Osteoblast (primary cell): Measurements from ENCODE around the gene FAF1. TPM values are rescaled to one million over a fixed set of nuclear protein-coding genes. Genes with fewer than 3 reads are reported as not detected.

Source experiments
- DNase-seq: peaks from one replicate; pipeline ENCODE4 v3.0.0; 2011; ENCODE audit warnings: low spot score, mixed read lengths; ENCODE audit not compliant: insufficient read length; ENCODE audit errors: missing footprints
- H2AFZ ChIP-seq: 2 replicates; pipeline ENCODE4 v1.6.0; 2011; ENCODE audit warnings: mild to moderate bottlenecking, low read length
- H3K27ac ChIP-seq: 2 replicates; pipeline ENCODE4 v1.5.1; 2011; ENCODE audit warnings: mild to moderate bottlenecking, low read depth, low read length, moderate library complexity
- H3K27me3 ChIP-seq: 2 replicates; pipeline ENCODE4 v1.6.0; 2012; ENCODE audit warnings: mild to moderate bottlenecking, control low read depth, inconsistent platforms, low read length, moderate library complexity; ENCODE audit not compliant: insufficient read depth
- H3K36me3 ChIP-seq: 2 replicates; pipeline ENCODE4 v1.5.1; 2011; ENCODE audit warnings: mild to moderate bottlenecking, low read length, control low read depth, moderate library complexity; ENCODE audit not compliant: insufficient read depth
- H3K4me1 ChIP-seq: 2 replicates; pipeline ENCODE4 v1.5.1; 2011; ENCODE audit warnings: mild to moderate bottlenecking, low read length, control low read depth, moderate library complexity; ENCODE audit not compliant: insufficient read depth
- H3K4me2 ChIP-seq: 2 replicates; pipeline ENCODE4 v1.6.0; 2011; ENCODE audit warnings: mild to moderate bottlenecking, low read length; ENCODE audit not compliant: insufficient read depth
- H3K4me3 ChIP-seq: fragments of 200-600 bp; sonication (generic); 3 replicates; pipeline ENCODE4 v1.5.1; 2012; ENCODE audit warnings: mild to moderate bottlenecking, low read length, inconsistent platforms; ENCODE audit not compliant: insufficient read depth
- H3K79me2 ChIP-seq: 2 replicates; pipeline ENCODE4 v1.6.0; 2012; ENCODE audit warnings: mild to moderate bottlenecking, low read length, control low read depth, inconsistent platforms; ENCODE audit not compliant: insufficient read depth
- H3K9me3 ChIP-seq: 2 replicates; pipeline ENCODE4 v1.5.1; 2011; ENCODE audit warnings: low read depth, low read length, control low read depth
- H4K20me1 ChIP-seq: 2 replicates; pipeline ENCODE4 v1.6.0; 2012; ENCODE audit warnings: mild to moderate bottlenecking, low read length, control low read depth; ENCODE audit not compliant: insufficient read depth
- CTCF ChIP-seq: IDR thresholded peaks from 2 replicates; pipeline ENCODE4 v1.5.1; 2011; ENCODE audit warnings: mild to moderate bottlenecking, low read depth, low read length, moderate library complexity; ENCODE audit errors: extremely low read depth
- total RNA-seq: library from RNA; depleted of rRNA; stranded (reverse); fragments of >200 nt; gene quantifications from 2 replicates; pipeline ENCODE4 v1.2.3, GENCODE V29; 2012

The FAF1 gene
- total RNA-seq, 1 donor: 40.5 TPM

DNA sequence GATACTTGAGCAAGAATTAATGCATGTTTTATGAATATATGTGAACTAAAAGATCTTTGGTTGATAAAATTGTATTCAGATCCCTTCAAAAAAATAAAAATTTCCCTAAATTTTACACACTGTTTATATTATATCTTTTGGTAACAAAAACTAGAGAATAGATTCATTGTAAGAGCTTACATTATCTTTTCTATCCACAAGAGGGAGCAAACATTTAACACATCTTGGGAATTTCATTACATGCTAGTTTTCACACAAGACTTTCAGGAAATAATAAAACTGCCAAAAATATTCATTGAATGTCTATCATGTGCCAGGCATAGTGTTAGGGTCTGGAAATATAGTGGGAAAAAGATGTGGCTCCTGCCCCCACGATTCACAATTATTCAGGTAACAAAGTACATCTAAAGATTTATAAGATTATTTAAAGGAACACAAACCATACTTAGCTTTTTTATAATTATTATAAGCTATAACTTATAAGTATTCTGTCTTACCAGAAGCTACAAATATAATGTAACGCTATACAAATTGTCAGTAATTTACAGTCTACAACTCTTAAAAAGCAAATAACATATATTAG is 30.6 kb downstream of the FAF1 start:
- TF ChIP-seq CTCF: peak; percentile 57
- no peaks in the 10 kb centered on the region for H3K4me1 ChIP-seq
- H3K9me3 ChIP-seq: no peaks in the 10 kb centered on the region
- peak; percentile 48 for DNase-seq
- no peaks in the 10 kb centered on the region for H3K27me3 ChIP-seq
- H4K20me1 ChIP-seq: peaks cover 5% of the 10 kb centered on the region
- H3K4me3 ChIP-seq: no peak overlapping the region
- H3K4me2 ChIP-seq: no peak overlapping the region
- no peaks in the 10 kb centered on the region for H3K36me3 ChIP-seq
- no peak overlapping the region for H2AFZ ChIP-seq
- H3K27ac ChIP-seq: no peak overlapping the region
- peaks cover 59% of the 10 kb centered on the region for H3K79me2 ChIP-seq

DNA sequence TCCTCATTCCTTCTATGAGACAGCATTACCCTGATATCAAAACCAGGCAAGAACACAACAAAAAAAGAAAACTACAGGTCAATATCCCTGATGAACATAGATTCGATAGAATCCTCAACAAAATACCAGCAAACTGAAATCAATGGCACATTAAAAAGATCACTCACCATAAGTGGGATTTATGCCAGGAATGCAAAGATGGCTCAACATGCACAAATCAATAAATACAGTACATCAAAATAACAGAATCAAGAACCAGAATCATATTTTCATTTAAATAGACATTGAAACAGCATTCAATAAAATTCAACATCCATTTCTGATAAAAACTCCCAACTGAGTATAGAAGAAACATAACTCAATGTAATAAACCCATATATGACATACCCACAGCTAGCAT is 36.5 kb downstream of the FAF1 start:
- H3K36me3 ChIP-seq: no peaks in the 10 kb centered on the region
- H4K20me1 ChIP-seq: peaks cover 2% of the 10 kb centered on the region
- peaks cover 83% of the 10 kb centered on the region for H3K79me2 ChIP-seq
- H3K27me3 ChIP-seq: no peaks in the 10 kb centered on the region
- no peak overlapping the region for H3K4me2 ChIP-seq
- H3K27ac ChIP-seq: no peak overlapping the region
- TF ChIP-seq CTCF: no peak
- H3K9me3 ChIP-seq: no peaks in the 10 kb centered on the region
- H3K4me1 ChIP-seq: no peaks in the 10 kb centered on the region
- no peak overlapping the region for H2AFZ ChIP-seq
- no peak for DNase-seq
- H3K4me3 ChIP-seq: no peak overlapping the region

DNA sequence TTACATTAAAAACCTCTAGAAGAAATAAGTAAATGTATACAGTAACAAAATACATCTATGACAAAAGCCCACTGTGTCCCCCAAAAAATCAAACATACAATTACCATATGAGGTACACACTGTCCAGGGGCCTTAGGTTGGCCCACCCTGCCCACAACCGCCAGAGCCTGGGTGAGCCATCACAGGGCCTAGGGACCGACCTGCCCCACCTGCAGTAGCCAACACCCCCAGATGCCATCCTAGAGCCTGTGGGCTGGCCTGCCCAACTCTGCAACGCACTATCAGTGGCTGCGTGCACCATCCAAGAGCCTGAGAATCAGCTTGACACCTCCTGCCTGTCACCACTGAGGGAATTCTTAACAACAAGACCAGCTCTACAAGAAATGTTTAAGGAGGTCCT is 39.0 kb downstream of the FAF1 start:
- no peak overlapping the region for H3K27ac ChIP-seq
- H3K4me2 ChIP-seq: no peak overlapping the region
- no peak for TF ChIP-seq CTCF
- H3K36me3 ChIP-seq: no peaks in the 10 kb centered on the region
- H3K4me3 ChIP-seq: no peak overlapping the region
- H3K27me3 ChIP-seq: no peaks in the 10 kb centered on the region
- peaks cover 81% of the 10 kb centered on the region for H3K79me2 ChIP-seq
- no peaks in the 10 kb centered on the region for H3K4me1 ChIP-seq
- DNase-seq: no peak
- H2AFZ ChIP-seq: no peak overlapping the region
- no peaks in the 10 kb centered on the region for H3K9me3 ChIP-seq
- H4K20me1 ChIP-seq: peaks cover 3% of the 10 kb centered on the region

- no peak for DNase-seq
- H3K4me2 ChIP-seq: no peak overlapping the region
- no peaks in the 10 kb centered on the region for H3K36me3 ChIP-seq
- no peak overlapping the region for H2AFZ ChIP-seq
- no peaks in the 10 kb centered on the region for H3K9me3 ChIP-seq
- H3K4me3 ChIP-seq: no peak overlapping the region
- H4K20me1 ChIP-seq: peaks cover 3% of the 10 kb centered on the region
- no peaks in the 10 kb centered on the region for H3K4me1 ChIP-seq
- no peak overlapping the region for H3K27ac ChIP-seq
- TF ChIP-seq CTCF: no peak
- peaks cover 81% of the 10 kb centered on the region for H3K79me2 ChIP-seq
- no peaks in the 10 kb centered on the region for H3K27me3 ChIP-seq
Observed at GRCh38 chr1:50920409-50920808, 39.7 kb downstream of the FAF1 start.
